ENCODE results near the gene TDP2.

TDP2 gene

GRCh38 chr6:24694198-24694597, 27.5 kb upstream of the TDP2 start:
- Histone ChIP-seq H3K4me1 (ENCODE audit: insufficient read depth, low read length, severe bottlenecking) (peaks cover 8% of the 10 kb centered on the region), H3F3A (ENCODE audit: insufficient read depth, low read length) (no peaks in the 10 kb centered on the region), H3K9me2 (ENCODE audit: low read depth, low read length) (no peaks in the 10 kb centered on the region), H3K9ac (ENCODE audit: low read length) (no peak overlapping the region), H3K36me3 (ENCODE audit: insufficient read depth, low read length) (0 out of 2 replicates have a peak, but pooled peaks cover 3% of the 10 kb centered on the region), H4K20me1 (ENCODE audit: insufficient read depth, low read length) (no peaks in the 10 kb centered on the region), H2AFZ (ENCODE audit: low read length) (no peak overlapping the region), H3K79me2 (ENCODE audit: insufficient read depth, low read length) (no peaks in the 10 kb centered on the region), H3K9me3 (ENCODE audit: low read length) (no peaks in the 10 kb centered on the region), H3K4me2 (ENCODE audit: low read length) (no peak overlapping the region), H3K4me3 (ENCODE audit: low read depth, low read length, poor library complexity, severe bottlenecking) (no peak overlapping the region), H3K27me3 (ENCODE audit: insufficient read depth, low read length) (no peaks in the 10 kb centered on the region), H3K27ac (ENCODE audit: low read depth, low read length, poor library complexity, severe bottlenecking) (no peak overlapping the region)
- TF ChIP-seq, protein P1, sequence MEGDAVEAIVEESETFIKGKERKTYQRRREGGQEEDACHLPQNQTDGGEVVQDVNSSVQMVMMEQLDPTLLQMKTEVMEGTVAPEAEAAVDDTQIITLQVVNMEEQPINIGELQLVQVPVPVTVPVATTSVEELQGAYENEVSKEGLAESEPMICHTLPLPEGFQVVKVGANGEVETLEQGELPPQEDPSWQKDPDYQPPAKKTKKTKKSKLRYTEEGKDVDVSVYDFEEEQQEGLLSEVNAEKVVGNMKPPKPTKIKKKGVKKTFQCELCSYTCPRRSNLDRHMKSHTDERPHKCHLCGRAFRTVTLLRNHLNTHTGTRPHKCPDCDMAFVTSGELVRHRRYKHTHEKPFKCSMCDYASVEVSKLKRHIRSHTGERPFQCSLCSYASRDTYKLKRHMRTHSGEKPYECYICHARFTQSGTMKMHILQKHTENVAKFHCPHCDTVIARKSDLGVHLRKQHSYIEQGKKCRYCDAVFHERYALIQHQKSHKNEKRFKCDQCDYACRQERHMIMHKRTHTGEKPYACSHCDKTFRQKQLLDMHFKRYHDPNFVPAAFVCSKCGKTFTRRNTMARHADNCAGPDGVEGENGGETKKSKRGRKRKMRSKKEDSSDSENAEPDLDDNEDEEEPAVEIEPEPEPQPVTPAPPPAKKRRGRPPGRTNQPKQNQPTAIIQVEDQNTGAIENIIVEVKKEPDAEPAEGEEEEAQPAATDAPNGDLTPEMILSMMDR (IDR thresholded peaks at IDR 0.05; ENCODE audit: low read length): no peak
- TF ChIP-seq EZH2 (IDR thresholded peaks at IDR 0.05; ENCODE audit: borderline replicate concordance, low read length): no peak

- H3K79me2 ChIP-seq (ENCODE audit: insufficient read depth, low read length): no peaks in the 10 kb centered on the region
- no peaks in the 10 kb centered on the region for H3K9me2 ChIP-seq (ENCODE audit: low read depth, low read length)
- H3K4me1 ChIP-seq (ENCODE audit: insufficient read depth, low read length, severe bottlenecking): peaks cover 8% of the 10 kb centered on the region
- H2AFZ ChIP-seq (ENCODE audit: low read length): no peak overlapping the region
- H3K9me3 ChIP-seq (ENCODE audit: low read length): no peaks in the 10 kb centered on the region
- no peak overlapping the region for H3K27ac ChIP-seq (ENCODE audit: low read depth, low read length, poor library complexity, severe bottlenecking)
- TF ChIP-seq, protein P1 (IDR thresholded peaks at IDR 0.05; ENCODE audit: low read length): no peak
- no peak for TF ChIP-seq EZH2 (IDR thresholded peaks at IDR 0.05; ENCODE audit: borderline replicate concordance, low read length)
- H3K27me3 ChIP-seq (ENCODE audit: insufficient read depth, low read length): no peaks in the 10 kb centered on the region
- no peak overlapping the region for H3K4me2 ChIP-seq (ENCODE audit: low read length)
- H3K36me3 ChIP-seq (ENCODE audit: insufficient read depth, low read length): no peaks in the 10 kb centered on the region
- no peaks in the 10 kb centered on the region for H3F3A ChIP-seq (ENCODE audit: insufficient read depth, low read length)
- no peak overlapping the region; the same call in 1 of the 2 replicates for H3K9ac ChIP-seq (ENCODE audit: low read length)
- H4K20me1 ChIP-seq (ENCODE audit: insufficient read depth, low read length): no peaks in the 10 kb centered on the region
- no peak overlapping the region for H3K4me3 ChIP-seq (ENCODE audit: low read depth, low read length, poor library complexity, severe bottlenecking)
These were observed 26.3 kb upstream of the TDP2 start for GRCh38 chr6:24692848-24693592.

- Histone ChIP-seq H3K27ac (ENCODE audit: low read depth, low read length, poor library complexity, severe bottlenecking) (no peak overlapping the region), H3K4me1 (ENCODE audit: insufficient read depth, low read length, severe bottlenecking) (peaks cover 8% of the 10 kb centered on the region), H3K36me3 (ENCODE audit: insufficient read depth, low read length) (no peaks in the 10 kb centered on the region), H3K4me2 (ENCODE audit: low read length) (no peak overlapping the region), H4K20me1 (ENCODE audit: insufficient read depth, low read length) (no peaks in the 10 kb centered on the region), H3K9me2 (ENCODE audit: low read depth, low read length) (no peaks in the 10 kb centered on the region), H3K9ac (ENCODE audit: low read length) (no peak overlapping the region), H3K4me3 (ENCODE audit: low read depth, low read length, poor library complexity, severe bottlenecking) (no peak overlapping the region), H3K9me3 (ENCODE audit: low read length) (no peaks in the 10 kb centered on the region), H3F3A (ENCODE audit: insufficient read depth, low read length) (no peaks in the 10 kb centered on the region), H3K27me3 (ENCODE audit: insufficient read depth, low read length) (no peaks in the 10 kb centered on the region), H3K79me2 (ENCODE audit: insufficient read depth, low read length) (no peaks in the 10 kb centered on the region), H2AFZ (ENCODE audit: low read length) (no peak overlapping the region)
- no peak for TF ChIP-seq EZH2 (IDR thresholded peaks at IDR 0.05; ENCODE audit: borderline replicate concordance, low read length)
- TF ChIP-seq, protein P1 (IDR thresholded peaks at IDR 0.05; ENCODE audit: low read length): no peak
These were observed 25.7 kb upstream of the TDP2 start for GRCh38 chr6:24692415-24692814.

Data from OCI-LY1 (cell line).